HUDEP-2 (cell line): Measurements from ENCODE around the gene ACER1.
"Not testable (repeated sequence)": the region's sequence is repeated elsewhere in the genome, so short reads cannot be mapped to it uniquely, and the experiment has no call there.

Source experiments
- DNase-seq, 76 experiments: peaks; one replicate each; lab custom pipeline; 2025; ENCODE audit not compliant: unreplicated experiment in 76 of 76; lab: John Stamatoyannopoulos, UW

Gene ACER1, protein sequence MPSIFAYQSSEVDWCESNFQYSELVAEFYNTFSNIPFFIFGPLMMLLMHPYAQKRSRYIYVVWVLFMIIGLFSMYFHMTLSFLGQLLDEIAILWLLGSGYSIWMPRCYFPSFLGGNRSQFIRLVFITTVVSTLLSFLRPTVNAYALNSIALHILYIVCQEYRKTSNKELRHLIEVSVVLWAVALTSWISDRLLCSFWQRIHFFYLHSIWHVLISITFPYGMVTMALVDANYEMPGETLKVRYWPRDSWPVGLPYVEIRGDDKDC

GRCh38 chr19:6333439-6333838 is at the start of gene ACER1:
ACER1 (minus strand) TSS chr19:6333612; CDS start chr19:6333551, 61 bp downstream.
- DNase-seq, result no peak

DNA sequence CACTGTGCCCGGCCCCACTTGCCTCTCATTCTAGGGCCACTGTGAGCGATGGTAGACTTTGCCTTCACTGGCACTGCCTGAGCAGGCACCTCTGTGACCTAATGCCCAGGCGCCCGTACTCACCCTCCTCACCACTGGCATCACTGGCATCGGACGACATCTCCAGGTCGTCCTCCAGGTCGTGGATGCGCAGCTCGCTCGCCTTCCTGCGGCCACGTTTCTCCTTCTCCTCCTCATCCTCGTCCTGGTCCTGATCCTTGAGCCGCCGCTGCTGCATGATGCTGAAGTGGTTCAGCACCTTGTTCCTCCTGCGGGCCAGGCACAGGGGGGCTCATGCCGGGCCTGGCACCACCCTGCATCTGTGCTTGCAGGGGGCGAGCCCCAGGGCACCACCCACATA is 49.8 kb upstream of the ACER1 start:
- no peak for DNase-seq

GRCh38 chr19:6381030-6381750 is 47.8 kb upstream of the ACER1 start:
- DNase-seq, result no peak

DNA sequence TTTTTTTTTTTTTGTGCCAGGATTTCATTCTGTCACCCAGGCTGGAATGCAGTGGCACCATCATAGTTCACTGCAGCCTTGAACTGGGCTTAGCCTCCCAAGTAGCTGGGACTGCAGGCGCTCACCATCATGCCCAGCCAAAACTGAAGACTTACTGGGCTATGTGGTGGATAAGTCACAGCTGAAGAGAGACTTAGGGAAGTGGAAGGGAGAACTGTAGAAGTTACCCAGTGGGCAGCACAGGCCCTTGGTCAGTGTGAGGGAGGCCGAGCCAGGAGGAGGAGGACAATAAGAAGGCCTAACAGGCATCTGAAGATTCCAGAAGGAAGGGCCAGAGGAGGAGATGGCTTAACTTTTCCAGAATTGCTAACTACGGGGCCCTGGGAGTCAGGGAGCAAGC is 46.3 kb upstream of the ACER1 start:
- DNase-seq, result no peak

GRCh38 chr19:6378486-6378885 is 45.1 kb upstream of the ACER1 start:
- no peak for DNase-seq

DNA sequence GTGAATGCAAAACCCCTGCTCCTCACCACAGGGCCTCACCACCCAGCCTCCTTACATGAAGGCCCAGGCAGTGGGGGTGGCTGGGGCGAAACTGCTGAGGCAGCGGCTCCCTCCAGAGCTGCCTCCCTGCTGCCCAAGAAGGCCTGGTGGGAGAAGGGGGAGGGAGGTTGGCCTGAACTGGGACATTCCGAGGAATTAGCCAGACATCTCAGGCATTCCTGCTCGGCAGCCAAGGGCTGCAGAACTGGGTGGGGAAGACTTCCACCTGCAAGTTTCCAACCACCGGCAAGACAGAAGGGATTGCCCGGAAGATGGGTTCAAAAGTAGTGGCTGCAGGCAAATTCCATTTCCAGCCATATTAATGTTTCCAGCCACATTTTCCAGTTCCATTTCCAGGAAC is 44.6 kb upstream of the ACER1 start:
- no peak for DNase-seq

DNA sequence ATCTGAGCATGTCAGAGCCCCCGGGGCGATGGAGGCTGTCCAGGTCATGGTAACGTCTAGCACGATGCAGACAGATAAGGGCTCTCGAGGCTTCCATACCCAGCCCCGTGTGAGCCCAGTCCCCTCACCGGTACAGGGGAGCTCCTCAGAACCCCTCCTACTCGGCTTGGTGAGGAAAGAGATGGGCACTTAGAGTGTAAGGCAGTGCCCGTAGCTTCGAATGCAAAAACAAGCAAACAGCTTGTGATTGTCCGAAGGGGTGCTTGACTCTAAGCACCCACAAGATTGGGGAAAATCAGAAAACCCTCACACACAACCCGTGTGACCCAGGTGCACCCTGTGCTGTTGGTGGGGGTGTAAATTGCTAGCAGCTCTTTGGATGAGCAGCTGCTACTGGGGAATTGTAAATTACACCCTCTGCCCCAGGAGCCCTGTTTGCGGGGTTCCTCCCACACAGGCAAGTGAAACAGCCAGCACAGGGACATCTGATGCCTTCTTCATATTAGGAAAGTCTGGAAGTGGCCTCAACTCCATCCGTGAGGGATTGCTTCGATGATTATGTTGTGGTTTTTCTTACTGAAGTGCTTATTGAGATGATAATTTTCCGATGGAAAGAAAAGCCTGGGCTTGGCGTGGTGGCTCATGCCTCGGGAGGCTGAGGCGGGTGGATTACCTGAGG is 43.2 kb upstream of the ACER1 start:
- no peak for DNase-seq

GRCh38 chr19:6375411-6376010 is 42.1 kb upstream of the ACER1 start, which contains the start of gene PSPN:
PSPN (minus strand) TSS chr19:6375933; CDS start chr19:6375849, 84 bp downstream.
- DNase-seq, result no peak

DNA sequence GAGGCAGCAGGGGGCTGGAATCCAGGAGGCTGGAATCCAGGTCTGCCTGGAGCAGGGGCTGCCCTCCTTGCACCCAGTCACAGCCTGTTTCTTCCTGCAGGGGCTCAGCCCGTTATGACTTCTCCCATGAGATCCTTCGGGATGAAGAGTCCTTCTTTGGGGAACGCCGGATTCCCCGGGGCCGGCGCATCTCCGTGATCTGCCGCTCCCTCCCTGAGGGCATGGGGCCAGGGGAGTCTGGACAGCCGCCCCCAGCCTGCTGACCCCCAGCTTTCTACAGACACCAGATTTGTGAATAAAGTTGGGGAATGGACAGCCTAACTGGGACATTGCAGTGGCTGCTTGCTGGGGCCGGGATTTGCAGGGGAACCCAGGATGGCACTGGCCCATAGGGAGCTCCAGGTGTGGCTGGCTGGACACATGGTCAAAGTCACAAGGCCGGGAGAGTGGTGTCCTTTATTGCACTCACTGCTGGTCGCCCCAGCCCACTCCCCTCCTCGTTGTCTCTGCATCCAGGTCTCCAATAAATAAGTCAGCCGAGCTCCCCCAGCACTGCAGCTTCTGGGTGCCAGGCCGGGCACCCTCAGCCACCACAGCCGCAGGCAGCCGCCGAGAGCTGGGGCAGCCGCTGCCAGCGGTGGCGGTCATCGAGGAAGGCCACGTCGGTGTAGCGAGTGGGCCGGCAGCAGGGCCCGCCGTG is 41.4 kb upstream of the ACER1 start:
- DNase-seq, result no peak

DNA sequence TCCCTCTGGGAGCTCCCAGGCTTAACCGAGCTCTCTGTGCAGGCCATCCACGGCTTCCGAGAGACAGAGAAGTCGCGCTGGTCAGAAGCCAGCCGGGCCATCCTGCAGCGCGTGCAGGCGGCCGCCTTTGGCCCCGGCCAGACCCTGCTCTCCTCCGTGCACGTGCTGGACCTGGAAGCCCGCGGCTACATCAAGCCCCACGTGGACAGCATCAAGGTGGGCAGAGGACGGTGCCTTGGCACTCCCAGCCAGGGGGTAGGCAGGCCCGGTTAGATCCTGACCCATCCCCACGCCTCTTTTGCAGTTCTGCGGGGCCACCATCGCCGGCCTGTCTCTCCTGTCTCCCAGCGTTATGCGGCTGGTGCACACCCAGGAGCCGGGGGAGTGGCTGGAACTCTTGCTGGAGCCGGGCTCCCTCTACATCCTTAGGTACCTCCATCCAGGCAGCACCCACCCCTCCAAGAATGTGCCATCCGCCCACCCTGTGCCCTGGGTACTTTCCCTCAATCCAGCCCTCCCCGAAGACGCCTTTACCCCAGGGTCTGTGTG is 40.8 kb upstream of the ACER1 start:
- DNase-seq, result no peak

DNA sequence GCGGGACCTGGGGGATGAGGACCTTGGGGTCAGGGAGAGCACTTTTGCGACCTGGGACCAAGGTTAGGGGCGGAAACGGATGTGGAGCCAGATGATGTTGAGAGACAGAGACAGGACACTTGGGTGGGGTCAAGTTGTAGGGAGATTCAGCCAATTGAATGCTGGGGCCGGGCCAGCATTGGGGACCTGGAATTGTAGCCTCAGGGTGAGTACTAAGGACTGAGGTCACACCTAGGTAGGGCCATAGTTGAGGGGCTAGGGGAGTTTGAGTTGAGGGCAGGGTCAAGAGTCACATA is 40.3 kb upstream of the ACER1 start:
- DNase-seq, result peak in 14 of 76 experiments; percentile 30 to 73 (median 48)

DNA sequence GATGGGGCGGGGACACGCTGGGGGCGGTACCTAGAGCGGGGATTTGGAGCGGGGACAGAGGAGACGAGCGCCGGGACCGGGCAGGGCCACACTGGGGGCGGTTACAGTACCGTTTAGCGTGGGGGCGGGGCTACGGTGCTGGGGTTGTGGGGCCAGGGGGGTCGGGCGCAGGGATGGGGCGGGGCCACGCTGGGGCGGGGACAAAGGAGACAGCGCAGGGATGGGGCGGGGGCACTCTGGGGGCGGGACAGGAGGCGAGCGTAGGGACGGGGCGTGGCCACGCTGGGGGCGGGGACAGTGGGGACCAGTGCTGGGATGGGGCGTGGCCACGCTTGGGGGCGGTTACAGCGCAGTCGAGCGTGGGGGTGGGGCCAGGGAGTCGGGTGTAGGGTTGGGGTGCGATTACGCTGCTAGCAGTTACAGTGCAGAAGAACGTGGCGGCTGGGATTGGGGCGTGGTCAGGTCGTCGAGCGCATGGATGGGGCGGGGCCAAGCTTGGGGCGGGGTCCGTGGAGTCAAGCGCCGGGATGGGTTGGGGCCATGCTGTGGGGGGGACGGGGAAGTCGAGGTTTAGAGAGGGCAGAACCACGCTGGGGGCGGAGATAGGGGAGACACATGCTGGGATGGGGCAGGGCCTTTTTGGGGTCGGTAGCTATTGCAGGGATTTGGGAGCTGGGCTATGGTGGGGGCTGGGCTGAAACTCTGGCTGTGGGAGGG is 39.8 kb upstream of the ACER1 start:
- peak; percentile 70 to 100 (median 99) for DNase-seq

- DNase-seq, result peak; percentile 95 to 100 (median 100)
Observed at GRCh38 chr19:6372594-6373095, 39.2 kb upstream of the ACER1 start, which contains the start of gene ALKBH7. ALKBH7 (plus strand) TSS chr19:6372794; CDS start chr19:6372821, 27 bp downstream.

- DNase-seq, result no peak
Observed at GRCh38 chr19:6364353-6364752, 30.9 kb upstream of the ACER1 start.

- no peak for DNase-seq
Observed at GRCh38 chr19:6362351-6362801, 29.0 kb upstream of the ACER1 start.

GRCh38 chr19:6362027-6362350 is 28.6 kb upstream of the ACER1 start:
- DNase-seq, result peak in 1 of 76 experiments; percentile 33

GRCh38 chr19:6360857-6361216 is 27.4 kb upstream of the ACER1 start:
- DNase-seq, result not testable (repeated sequence)

- not testable (repeated sequence) for DNase-seq
Observed at GRCh38 chr19:6360445-6360844, 27.0 kb upstream of the ACER1 start.

DNA sequence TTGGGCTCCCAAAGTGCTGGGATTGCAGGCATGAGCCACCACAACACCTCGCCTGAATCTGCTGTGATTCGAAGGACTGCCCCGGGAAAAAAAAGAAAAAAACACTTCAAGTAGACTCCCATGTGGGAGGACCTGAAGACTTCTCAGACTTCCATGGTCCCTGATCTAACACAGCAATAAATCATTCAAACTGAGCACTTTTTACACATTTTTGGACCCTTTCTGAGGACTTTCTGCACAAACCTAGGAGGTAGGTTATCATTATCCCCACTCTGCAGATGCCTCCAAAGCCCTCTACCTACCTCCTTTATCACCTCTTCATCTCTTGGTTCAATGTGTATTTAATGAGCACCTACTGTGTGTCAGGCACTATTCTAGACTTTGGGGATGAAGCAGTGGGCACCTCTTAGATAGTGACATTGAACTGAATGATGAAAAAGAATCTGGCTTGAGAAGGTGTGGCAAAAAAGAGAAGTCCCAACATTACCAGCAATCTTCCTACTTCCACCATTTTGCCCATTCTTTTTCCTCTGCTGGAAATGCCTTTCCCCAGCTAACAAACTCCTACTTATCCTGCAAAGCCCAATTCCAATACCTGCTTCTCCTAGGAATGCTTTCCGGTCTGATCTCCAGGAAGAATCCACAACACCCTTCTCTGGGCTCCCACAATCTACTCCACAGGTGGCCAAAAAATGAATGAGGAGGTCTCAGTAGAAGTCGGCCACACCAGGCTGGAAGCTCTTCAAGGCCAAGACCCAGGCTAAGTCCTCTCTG is 26.3 kb upstream of the ACER1 start:
- no peak for DNase-seq
